Hematopoietic multipotent progenitor cell treated with erythropoietin and hydrocortisone succinate and interleukin-3 and kit ligand, for 4 days (in vitro differentiated cells): Measurements from ENCODE around the gene CAPN9.
"Not testable (repeated sequence)": the region's sequence is repeated elsewhere in the genome, so short reads cannot be mapped to it uniquely, and the experiment has no call there.

Source experiments
- DNase-seq: peaks from one replicate; pipeline ENCODE4 v3.0.0-alpha.2; 2015

CAPN9 gene

DNA sequence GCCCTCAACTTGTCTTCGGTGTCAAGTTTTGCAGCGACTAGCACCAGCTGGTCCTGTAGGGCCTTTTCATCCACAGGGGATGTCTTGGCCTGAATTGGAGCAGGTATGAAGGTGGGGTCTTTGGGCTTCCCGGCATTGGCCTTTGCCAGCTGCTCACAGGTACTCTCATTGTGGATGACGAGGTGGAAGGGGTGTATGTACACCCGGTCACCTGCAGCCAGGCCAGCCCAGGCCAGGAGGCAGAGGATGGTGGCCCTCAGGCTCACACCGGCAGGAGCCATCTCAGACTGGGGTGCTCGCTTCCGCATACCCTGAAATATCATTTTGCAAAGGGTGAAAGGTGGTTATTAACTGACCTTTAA is 36.7 kb upstream of the CAPN9 start:
- DNase-seq: no peak

- no peak for DNase-seq
These were observed 35.9 kb upstream of the CAPN9 start for GRCh38 chr1:230711245-230711644.

- no peak for DNase-seq
These were observed 34.7 kb upstream of the CAPN9 start for GRCh38 chr1:230712470-230712942.

DNA sequence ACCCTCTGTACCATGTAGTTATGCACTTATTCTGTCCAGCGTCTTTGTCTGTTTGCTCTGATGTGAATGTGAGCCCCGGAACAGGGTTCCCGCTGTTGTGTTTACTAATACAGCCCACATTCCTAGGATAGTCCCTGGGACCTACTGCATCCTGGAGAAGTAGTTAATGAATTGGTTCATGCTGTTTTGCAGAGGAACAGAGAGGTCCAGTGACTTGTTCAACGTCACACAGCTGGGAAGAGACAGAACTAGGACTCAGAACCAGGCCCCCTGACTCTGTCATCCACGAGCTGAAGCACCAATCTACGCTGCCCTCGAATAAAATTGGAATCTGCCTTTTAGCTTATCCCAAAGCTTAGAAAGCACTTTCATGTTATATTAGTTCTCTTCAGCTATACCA is 34.0 kb upstream of the CAPN9 start:
- no peak for DNase-seq

- no peak for DNase-seq
These were observed 33.7 kb upstream of the CAPN9 start for GRCh38 chr1:230713547-230713914.

DNA sequence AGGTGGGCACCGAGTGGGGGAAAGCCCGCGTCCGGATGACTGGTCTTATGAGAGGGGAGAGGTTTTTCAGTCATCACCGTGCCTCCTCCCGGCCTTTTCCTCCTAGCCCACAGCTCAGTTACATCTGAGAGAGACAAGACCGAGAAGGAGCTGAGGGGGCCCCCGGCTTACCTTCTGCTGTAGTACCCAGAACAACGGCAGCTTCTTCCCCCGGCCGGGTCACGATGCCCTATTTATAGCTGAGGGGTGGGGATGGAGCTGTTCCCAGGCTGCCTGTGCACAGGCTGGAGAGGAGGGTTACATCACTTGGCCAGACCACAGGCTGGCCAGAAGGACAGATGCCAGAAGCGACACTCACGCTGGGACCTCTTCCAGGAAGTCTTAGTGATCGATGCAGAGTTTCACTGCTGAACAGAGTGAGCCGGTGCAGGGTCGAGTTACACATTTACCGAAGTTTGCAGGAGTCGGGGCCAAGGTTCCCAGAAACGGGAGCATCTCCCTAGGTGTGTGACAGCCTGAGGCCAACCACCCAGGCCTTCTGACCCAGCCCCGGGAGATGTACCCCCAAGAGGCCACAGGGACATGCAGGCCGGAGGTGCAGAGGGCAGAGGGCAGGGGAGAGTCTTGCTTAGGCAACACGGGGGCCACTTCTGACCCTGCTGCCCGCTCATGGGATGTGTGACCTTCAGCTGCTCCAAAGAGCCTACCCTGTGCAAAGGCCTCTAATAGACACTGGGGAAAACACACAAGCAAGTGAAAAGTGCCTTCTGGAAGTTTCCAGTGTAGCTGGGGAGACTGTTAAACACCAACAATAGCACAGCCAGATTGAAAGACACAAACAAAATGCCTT is 33.0 kb upstream of the CAPN9 start, which contains the start of gene AGT:
AGT (minus strand) TSS at position 208 of the 850 bp plus-strand sequence. CDS start 3,299 bp downstream, outside the sequence.
- no peak for DNase-seq

DNA sequence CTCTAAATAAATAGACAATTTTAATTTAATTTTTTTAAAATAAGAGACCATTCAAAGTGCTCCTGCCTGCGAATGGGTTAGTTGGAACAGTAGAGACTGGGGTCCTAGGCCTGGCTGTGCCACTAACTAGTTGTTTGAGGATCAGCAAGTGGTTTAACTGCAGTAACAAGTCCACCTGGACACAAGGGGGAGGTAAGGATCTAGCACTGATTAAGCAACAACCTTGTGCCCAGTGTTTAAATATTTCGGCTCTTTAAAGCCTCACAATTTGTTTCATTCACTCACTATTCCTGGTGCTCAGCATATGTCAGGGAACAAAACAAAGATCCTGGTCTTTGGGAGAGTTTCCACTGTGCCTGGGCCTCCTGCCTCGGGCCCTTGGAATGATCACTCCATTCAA is 31.7 kb upstream of the CAPN9 start:
- DNase-seq: no peak

DNA sequence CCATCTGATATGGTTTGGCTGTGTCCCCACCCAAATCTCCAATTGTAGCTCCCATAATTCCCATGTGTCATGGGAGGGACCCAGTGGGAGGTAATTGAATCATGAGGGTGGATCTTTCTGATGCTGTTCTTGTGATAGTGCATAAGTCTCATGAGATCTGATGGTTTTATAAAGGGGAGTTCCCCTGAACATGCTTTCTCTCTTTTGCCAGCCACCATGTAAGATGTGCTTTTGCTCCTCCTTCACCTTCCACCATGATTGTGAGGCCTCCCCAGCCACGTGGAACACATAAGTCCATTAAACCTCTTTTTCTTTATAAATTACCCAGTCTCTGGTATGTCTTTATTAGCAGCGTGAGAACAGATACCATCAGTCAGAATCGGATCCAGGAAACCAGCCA is 30.7 kb upstream of the CAPN9 start:
- not testable (repeated sequence) for DNase-seq

- DNase-seq: no peak
These were observed 29.9 kb upstream of the CAPN9 start for GRCh38 chr1:230717251-230717650.

DNA sequence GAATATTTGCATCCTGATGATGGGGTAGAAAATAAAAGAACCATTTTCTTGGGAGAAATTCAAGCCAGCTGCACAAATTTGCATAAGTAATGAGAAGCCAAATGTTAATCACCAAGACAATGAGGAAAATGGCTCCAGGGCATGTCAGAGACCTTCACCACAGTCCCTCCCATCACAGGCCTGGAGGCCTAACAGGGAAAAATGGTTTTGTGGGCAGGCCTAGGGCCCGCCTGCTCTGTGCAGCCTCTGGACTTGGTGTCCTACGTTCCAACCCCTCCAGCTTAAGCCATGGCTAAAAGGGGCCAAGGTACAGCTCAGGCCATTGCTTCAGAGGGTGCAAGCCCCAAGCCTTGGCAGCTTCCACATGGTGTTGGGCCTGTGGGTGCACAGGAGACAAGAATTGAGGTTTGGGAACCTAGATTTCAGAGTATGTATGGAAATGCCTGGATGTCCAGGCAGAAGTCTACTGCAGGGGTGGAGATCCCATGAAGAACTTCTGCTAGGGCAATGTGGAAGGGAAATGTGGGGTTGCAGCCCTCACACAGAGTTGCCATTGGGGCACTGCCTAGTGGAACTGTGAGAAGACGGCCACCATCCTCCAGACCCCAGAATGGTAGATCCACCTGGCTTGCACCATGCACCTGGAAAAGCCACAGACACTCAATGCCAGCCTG is 25.2 kb upstream of the CAPN9 start:
- not testable (repeated sequence) for DNase-seq

DNA sequence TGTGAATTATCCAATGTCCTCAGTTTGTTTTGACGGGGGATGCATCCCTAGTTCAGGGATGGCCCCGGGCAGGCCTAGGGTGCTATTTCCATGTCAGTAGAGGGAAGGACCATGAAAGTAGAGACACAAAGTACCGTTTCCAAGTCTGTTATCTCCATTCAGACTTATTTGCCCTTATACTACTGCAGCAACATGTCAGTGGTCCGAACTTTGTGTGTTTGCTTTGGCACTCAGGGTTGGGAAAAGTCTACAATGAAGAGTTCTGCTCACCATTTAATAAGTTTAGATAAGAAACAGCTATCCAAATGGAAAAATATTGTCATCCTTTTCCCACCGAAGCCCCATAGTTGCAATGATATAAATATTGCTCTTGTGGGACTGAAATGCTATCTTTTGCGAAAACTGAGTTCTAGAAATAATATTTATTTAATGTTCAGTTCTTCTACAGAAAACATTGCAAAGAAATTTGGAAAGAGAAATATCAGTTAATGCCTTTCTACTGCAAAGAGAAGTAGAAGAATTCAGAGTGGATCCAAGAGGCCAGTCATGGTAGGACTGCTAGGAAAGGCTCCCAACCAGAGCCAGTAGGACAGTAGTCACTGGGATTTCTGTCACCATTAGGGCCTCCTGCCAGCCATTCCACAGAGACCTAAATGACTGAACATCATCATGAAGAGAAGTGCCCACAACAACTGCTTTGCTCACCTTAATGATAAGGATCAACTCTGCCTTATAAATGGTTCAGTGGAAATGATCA is 21.8 kb upstream of the CAPN9 start:
- no peak for DNase-seq

GRCh38 chr1:230728710-230729392 is 18.3 kb upstream of the CAPN9 start:
- no peak for DNase-seq

- no peak for DNase-seq
These were observed 16.2 kb upstream of the CAPN9 start for GRCh38 chr1:230730977-230731376.

DNA sequence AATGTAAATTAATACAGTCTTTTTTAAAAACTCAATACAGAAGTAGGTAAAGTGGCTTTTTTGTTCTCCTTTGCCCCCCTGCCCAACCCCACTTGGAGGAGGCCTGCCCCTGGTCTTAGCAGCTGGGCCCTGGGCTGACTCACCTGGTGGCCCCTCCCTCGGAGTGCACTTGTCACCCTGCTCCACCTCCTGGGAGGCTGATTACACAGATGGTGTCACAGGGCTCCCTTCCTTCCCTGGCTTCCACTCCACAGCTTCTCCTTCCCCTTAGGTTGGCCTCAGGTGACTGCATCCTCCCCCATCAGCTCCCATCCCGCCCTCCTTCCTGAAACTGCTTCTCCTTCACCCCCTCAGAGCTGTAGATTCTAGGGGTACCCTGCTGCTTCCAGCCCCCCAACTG is 11.7 kb upstream of the CAPN9 start:
- no peak for DNase-seq

DNA sequence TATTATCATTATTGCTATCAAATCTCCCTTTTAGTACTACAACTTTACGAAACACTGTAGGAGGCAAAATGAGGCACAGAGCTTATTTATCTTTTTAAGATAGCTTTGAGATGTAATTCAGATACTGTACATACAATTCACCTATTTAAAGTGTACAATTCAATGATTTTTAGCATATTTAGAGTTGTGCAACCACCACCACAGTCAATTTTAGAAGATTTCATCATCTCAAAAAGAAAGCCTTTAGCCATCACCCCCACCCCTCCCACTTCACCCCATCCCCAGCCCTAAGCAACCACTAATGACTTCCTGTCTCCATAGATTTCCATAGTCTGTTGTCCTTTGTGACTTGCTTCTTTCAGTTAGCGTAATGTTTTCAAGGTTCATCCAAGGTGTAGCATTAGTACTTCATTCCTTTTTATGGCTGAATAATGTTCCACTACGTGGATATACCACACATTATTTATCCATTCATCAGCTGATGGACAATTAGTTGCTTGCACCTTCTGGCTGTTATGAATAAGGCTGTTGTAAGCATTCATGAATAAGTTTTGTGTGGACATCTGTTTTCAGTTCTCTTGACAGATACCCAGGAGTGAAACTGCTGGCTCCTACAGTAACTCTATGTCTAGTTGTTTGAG is 9.4 kb upstream of the CAPN9 start:
- DNase-seq: no peak

DNA sequence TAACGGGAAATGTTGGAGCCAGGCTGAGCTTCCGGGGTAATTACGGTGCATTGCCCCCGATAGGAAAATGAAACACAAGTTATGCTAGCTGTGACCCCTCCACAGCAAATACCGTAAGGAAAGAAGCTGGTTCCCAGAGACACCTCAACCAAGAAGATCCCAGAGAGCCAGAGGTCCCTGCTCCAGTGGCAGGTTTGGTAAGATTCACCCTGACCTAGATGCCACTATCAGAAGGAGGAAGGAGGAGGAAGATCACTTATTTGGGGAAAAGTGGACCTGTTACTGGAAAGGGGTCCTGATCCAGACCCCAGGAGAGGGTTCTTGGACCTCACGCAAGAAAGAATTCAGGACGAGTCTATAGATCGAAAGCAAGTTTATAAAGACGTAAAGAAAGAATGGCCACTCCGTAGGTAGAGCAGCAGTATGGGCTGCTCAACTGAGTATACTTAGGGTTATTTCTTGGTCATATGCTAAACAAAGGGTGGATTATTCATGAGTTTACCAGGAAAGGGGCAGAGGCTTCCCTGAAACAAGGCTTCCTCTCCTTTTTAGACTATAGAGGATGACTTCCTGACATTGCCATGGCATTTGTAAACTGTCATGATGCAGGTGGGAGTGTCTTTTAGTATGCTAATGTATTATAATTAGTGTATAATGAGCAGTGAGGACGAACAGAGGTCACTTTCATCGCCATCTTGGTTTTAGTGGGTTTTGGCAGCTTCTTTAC is 7.5 kb upstream of the CAPN9 start:
- DNase-seq: no peak

GRCh38 chr1:230743899-230744298 is 3.3 kb upstream of the CAPN9 start:
- DNase-seq: no peak

- DNase-seq: no peak
These were observed 2.8 kb upstream of the CAPN9 start for GRCh38 chr1:230744382-230744781.

- DNase-seq: no peak
These were observed 2.1 kb upstream of the CAPN9 start for GRCh38 chr1:230745071-230745470.

DNA sequence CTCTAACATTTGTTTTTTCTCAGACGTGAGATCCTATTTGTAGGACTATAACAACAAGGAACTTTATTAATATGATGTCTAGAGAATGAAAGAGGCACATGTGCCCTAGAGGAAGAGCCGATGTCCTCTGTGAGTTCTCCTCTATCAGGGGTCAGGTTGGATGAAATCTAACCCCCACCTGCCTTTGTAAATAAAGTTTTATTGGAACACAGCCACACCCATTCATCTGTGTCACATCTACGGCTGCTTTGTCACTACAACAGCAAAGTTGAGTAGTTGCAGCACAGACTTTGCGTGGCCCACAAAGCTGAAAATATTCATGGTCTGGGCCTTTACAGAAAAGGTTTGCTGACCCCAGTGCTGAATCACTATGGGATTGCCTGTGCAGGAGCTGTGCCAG is 571 bp upstream of the CAPN9 start:
- no peak for DNase-seq

- DNase-seq: no peak
These were observed 957 bp downstream of the CAPN9 start for GRCh38 chr1:230747890-230748800.
